Retinal pigment epithelial cell (primary cell): ENCODE measurements around the gene MEGF6.

Experiments used
- DNase-seq: peaks from one replicate; pipeline ENCODE4 v3.0.0-alpha.2; 2010; ENCODE audit warnings: low read depth
- H3K4me3 ChIP-seq: 2 replicates; pipeline ENCODE4 v1.5.1; 2011; ENCODE audit warnings: mild to moderate bottlenecking, low read length, control low read depth, moderate library complexity
- TF ChIP-seq, protein P1 (sequence below): conservative IDR thresholded peaks from 2 replicates; pipeline ENCODE4 v1.5.1; 2011; ENCODE audit warnings: low read depth, low read length, control low read depth, inconsistent platforms

MEGF6 gene

DNA sequence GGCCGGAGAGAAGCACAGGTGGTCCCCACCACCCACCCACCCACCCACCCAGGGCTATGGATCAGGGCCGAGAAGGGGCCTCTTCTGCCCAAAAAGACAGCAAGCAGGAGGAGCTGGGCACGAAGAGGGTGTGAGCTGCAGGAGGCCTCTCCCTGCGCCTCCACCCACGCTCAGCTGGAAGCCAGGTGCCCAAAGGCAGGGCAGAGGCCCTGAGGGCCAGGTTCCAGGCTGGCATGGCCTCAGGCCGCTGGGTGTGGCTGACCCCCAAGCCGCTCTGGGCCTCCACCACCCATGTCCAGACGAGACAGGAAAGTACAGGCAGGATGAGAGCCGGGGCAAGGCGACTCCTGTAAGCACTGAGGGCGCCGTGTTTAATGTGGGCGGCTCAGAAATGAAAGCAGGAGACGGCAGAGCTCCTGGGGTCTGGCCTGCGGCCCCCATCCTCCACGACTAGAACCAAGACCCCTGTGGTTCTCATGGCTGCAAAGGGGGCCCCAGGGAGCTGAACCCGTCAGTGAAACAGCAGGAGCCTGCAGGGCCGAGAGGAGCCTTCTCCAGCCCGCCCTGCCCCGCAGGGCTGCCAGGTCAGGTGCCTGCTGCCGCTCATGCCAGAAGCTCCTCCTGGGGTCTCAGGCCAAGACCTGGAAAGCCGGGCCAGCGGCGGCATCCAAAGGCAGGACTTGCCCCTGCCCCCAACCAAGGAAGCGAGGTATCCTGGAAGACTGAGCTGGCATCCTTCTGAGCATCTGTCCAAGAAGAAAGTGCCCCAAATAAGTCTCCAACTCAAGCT is 56.0 kb downstream of the MEGF6 start:
- no peak overlapping the region for H3K4me3 ChIP-seq
- TF ChIP-seq, protein P1, sequence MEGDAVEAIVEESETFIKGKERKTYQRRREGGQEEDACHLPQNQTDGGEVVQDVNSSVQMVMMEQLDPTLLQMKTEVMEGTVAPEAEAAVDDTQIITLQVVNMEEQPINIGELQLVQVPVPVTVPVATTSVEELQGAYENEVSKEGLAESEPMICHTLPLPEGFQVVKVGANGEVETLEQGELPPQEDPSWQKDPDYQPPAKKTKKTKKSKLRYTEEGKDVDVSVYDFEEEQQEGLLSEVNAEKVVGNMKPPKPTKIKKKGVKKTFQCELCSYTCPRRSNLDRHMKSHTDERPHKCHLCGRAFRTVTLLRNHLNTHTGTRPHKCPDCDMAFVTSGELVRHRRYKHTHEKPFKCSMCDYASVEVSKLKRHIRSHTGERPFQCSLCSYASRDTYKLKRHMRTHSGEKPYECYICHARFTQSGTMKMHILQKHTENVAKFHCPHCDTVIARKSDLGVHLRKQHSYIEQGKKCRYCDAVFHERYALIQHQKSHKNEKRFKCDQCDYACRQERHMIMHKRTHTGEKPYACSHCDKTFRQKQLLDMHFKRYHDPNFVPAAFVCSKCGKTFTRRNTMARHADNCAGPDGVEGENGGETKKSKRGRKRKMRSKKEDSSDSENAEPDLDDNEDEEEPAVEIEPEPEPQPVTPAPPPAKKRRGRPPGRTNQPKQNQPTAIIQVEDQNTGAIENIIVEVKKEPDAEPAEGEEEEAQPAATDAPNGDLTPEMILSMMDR: no peak
- DNase-seq: no peak

- H3K4me3 ChIP-seq: no peak overlapping the region
- DNase-seq: no peak
- TF ChIP-seq, protein P1: no peak
These were observed 57.4 kb downstream of the MEGF6 start for GRCh38 chr1:3553940-3554223.

DNA sequence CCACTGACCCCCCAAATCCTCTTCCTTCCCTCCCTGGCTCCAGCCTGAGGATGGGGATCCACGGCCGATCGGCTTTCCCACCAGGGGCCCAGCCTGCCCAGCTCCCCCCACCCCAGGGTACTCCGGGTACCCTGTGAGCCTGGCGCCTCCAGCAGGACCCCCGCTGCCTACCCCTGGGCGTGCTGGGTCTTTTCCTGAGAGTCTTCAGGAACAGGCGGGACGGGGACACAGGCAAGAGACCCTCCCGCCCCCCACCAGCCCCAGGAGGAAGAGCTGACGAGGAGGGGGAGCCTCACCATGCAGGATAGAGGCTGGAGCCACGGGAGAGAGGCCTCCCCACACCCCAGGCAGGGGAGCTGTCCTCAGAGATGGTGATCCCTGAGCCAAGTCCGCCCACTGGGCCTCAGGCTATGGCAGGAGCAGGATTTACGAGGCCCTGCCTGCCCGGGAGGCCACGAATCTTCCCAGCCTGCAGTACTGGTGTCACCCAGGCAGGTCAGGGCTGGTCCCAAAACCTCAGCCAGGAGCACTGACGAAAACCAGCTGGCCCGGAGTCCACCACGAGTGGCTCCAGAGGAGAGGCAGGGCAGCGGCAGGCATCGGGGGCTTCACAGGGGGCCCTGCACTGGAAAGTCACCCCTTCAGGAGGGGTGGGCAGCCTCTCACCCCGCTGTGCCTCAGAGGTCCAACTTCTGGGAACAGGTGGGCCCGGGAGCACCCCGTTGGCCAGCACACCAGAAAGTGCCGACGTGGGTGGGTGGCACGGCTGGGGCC is 58.0 kb downstream of the MEGF6 start:
- TF ChIP-seq, protein P1: no peak
- no peak for DNase-seq
- H3K4me3 ChIP-seq: no peak overlapping the region

GRCh38 chr1:3552751-3553150 is 58.6 kb downstream of the MEGF6 start:
- TF ChIP-seq, protein P1: no peak

DNA sequence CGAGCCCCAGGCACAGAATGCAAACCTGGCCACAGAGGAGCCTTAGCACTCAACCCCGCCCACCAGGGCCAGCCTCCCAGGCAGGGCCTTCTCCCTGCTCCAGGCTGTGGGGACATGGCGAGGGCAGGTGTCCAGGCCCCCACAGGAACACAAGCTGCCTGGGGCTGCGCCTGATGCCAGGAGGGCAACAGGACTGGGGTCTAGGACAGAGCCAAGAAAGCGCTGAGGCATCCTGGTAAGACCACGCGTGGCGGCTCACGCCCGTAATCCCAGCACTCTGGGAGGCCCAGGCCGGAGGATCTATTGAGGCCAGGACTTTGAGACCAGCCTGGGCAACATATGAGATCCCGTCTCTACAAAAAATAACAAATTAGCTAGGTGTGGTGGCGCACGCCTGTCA is 59.1 kb downstream of the MEGF6 start:
- DNase-seq: no peak
- TF ChIP-seq, protein P1: no peak

More at GRCh38 chr1:3552751-3553150, 58.6 kb downstream of the MEGF6 start:
- no peak overlapping the region for H3K4me3 ChIP-seq
- DNase-seq: no peak

GRCh38 chr1:3551711-3552110 is 59.6 kb downstream of the MEGF6 start:
- no peak for DNase-seq
- TF ChIP-seq, protein P1: no peak
- H3K4me3 ChIP-seq: no peak overlapping the region

More for the DNA sequence above, 59.1 kb downstream of the MEGF6 start:
- no peak overlapping the region for H3K4me3 ChIP-seq

GRCh38 chr1:3551290-3551678 is 60.0 kb downstream of the MEGF6 start:
- TF ChIP-seq, protein P1: no peak
- H3K4me3 ChIP-seq: no peak overlapping the region
- DNase-seq: no peak
